OCI-LY3 (cell line): Measurements from ENCODE around the gene PEX10.

ENCODE experiments used
- H2AFZ ChIP-seq: fragments of 200-600, 300-600 bp; shearing (Covaris generic); 2 replicates; pipeline ENCODE4 v1.6.0; 2014; ENCODE audit warnings: antibody characterized with exemption, low read depth, low read length
- H3K27ac ChIP-seq: fragments of 200-600, 300-600 bp; sonication (generic); 2 replicates; pipeline ENCODE4 v1.5.1; 2014; ENCODE audit warnings: mild to moderate bottlenecking, low read length, moderate library complexity, mixed read lengths
- H3K27me3 ChIP-seq: fragments of 200-600, 300-600 bp; sonication (generic); 2 replicates; pipeline ENCODE4 v1.6.1; 2014; ENCODE audit warnings: low read depth, low read length, mixed read lengths
- H3K36me3 ChIP-seq: fragments of 200-600, 300-600 bp; sonication (generic); replicated peaks from 2 replicates; pipeline ENCODE3; 2014; ENCODE audit warnings: low read depth, low read length, mixed read lengths
- H3K4me1 ChIP-seq: fragments of 300-600, 200-600 bp; sonication (generic); 2 replicates; pipeline ENCODE4 v1.6.1; 2014; ENCODE audit warnings: low read length, mixed read lengths
- H3K4me2 ChIP-seq: fragments of 200-600, 300-600 bp; sonication (generic); 2 replicates; pipeline ENCODE4 v1.6.1; 2014; ENCODE audit warnings: low read length, mixed read lengths
- H3K4me3 ChIP-seq: fragments of 300-600, 200-600 bp; sonication (generic); 2 replicates; pipeline ENCODE4 v1.5.1; 2014; ENCODE audit warnings: antibody characterized with exemption, mild to moderate bottlenecking, low read length, moderate library complexity
- H3K79me2 ChIP-seq: fragments of 300-600, 200-600 bp; shearing (Covaris generic); 2 replicates; pipeline ENCODE4 v1.6.1; 2014; ENCODE audit warnings: mild to moderate bottlenecking, low read length, mixed read lengths
- H3K9ac ChIP-seq: fragments of 300-600, 200-600 bp; shearing (Covaris generic); 2 replicates; pipeline ENCODE4 v1.6.0; 2014; ENCODE audit warnings: mild to moderate bottlenecking, low read length, moderate library complexity
- H3K9me3 ChIP-seq: fragments of 200-600, 300-600 bp; shearing (Covaris generic); 2 replicates; pipeline ENCODE4 v1.6.1; 2014; ENCODE audit warnings: low read length, mixed read lengths; ENCODE audit not compliant: insufficient read depth
- H4K20me1 ChIP-seq: fragments of 200-600, 300-600 bp; sonication (generic); 2 replicates; pipeline ENCODE4 v1.6.1; 2016; ENCODE audit warnings: low read length, mixed read lengths; ENCODE audit not compliant: insufficient read depth
- EZH2phosphoT487 ChIP-seq: fragments of 200-600 bp; shearing (Covaris generic); IDR thresholded peaks from 2 replicates; pipeline ENCODE4 v1.6.1; 2018; ENCODE audit warnings: antibody characterized with exemption, mixed run types, low read depth
- TF ChIP-seq, protein P1 (sequence below): fragments of 200-600, 300-600 bp; sonication (generic); IDR thresholded peaks from 2 replicates; pipeline ENCODE4 v1.5.1; 2014; ENCODE audit warnings: antibody characterized with exemption, low read length, low read depth

Gene PEX10

DNA sequence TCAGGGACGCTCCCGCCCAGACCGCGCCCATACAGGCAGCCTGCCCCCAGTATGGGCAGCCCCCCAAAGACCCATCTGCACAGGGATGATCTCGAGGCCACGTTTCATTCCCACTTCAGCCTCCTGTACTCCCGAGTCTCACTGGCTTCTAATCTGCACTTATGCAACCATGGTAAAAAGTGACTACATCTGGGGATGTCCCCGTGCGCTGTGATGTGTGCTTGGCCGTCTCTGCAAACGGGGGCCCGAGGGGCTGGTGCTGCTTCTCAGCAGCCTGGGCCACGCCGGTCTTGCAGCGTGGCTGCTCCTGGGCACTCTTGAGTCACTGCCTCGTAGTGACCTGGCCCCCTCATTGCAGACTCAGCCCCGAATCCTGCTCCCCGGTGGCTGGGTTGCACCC, 46.3 kb upstream of the PEX10 start:
- no peaks in the 10 kb centered on the region for H3K9me3 ChIP-seq
- no peaks in the 10 kb centered on the region for H3K4me1 ChIP-seq
- no peak overlapping the region for H3K4me2 ChIP-seq
- H3K79me2 ChIP-seq, result no peaks in the 10 kb centered on the region
- no peak overlapping the region for H3K27ac ChIP-seq
- no peaks in the 10 kb centered on the region for H4K20me1 ChIP-seq
- H3K27me3 ChIP-seq, result no peaks in the 10 kb centered on the region
- TF ChIP-seq EZH2phosphoT487, result no peak
- TF ChIP-seq, protein P1, sequence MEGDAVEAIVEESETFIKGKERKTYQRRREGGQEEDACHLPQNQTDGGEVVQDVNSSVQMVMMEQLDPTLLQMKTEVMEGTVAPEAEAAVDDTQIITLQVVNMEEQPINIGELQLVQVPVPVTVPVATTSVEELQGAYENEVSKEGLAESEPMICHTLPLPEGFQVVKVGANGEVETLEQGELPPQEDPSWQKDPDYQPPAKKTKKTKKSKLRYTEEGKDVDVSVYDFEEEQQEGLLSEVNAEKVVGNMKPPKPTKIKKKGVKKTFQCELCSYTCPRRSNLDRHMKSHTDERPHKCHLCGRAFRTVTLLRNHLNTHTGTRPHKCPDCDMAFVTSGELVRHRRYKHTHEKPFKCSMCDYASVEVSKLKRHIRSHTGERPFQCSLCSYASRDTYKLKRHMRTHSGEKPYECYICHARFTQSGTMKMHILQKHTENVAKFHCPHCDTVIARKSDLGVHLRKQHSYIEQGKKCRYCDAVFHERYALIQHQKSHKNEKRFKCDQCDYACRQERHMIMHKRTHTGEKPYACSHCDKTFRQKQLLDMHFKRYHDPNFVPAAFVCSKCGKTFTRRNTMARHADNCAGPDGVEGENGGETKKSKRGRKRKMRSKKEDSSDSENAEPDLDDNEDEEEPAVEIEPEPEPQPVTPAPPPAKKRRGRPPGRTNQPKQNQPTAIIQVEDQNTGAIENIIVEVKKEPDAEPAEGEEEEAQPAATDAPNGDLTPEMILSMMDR, result no peak
- no peak overlapping the region for H3K9ac ChIP-seq
- no peak overlapping the region for H3K4me3 ChIP-seq
- no peak overlapping the region for H2AFZ ChIP-seq
- no peaks in the 10 kb centered on the region for H3K36me3 ChIP-seq

DNA sequence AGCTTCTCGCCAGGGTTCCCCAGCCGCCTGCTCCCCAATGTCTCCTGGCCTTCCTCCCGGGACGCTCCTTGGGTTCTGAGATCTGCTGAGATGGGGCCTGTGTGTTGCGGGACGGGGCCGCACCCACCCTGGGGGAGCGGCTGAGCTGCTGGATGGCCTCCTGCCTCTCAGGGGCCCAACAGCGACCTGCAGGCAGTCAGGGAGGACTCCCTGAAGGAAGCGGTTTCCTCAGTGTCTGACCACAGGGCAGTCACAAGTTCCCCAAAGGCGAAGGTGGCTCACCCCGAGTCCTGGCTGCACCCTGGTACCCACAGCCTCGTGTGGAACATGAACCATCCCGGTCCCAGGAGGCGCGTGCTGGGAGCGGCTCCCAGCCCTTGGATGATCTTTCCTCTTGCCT, 45.1 kb upstream of the PEX10 start:
- no peaks in the 10 kb centered on the region for H4K20me1 ChIP-seq
- H3K27ac ChIP-seq, result no peak overlapping the region
- no peaks in the 10 kb centered on the region for H3K36me3 ChIP-seq
- no peak overlapping the region for H3K4me2 ChIP-seq
- no peak overlapping the region for H2AFZ ChIP-seq
- H3K79me2 ChIP-seq, result no peaks in the 10 kb centered on the region
- H3K4me3 ChIP-seq, result no peak overlapping the region
- no peak for TF ChIP-seq EZH2phosphoT487
- TF ChIP-seq, protein P1, result no peak
- no peaks in the 10 kb centered on the region for H3K27me3 ChIP-seq
- no peak overlapping the region for H3K9ac ChIP-seq
- H3K9me3 ChIP-seq, result no peaks in the 10 kb centered on the region
- H3K4me1 ChIP-seq, result no peaks in the 10 kb centered on the region

DNA sequence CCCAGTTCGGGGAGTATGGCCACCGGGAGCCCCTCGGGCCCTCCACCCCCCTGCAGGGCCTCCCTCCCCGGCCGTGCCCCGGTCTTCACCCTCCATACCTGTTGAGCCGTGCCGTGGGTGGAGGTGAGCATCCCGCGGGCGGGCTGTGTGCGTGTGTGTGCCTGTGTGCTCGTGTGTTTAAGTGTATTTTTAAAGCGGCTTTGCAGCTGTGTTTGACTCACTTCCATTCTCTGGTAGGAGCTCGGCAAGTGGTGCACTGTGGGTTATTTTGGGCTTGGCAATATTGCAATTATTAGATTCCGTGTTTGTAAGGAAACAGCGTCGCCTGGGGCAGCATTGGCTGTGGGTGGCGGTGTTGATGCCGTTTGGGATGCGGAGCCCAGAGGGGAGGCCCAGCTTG, 43.4 kb upstream of the PEX10 start:
- Histone ChIP-seq H3K4me3 (no peak overlapping the region), H3K9ac (no peak overlapping the region), H3K4me2 (no peak overlapping the region), H4K20me1 (no peaks in the 10 kb centered on the region), H2AFZ (no peak overlapping the region), H3K9me3 (no peaks in the 10 kb centered on the region), H3K4me1 (no peaks in the 10 kb centered on the region), H3K27me3 (no peaks in the 10 kb centered on the region), H3K36me3 (no peaks in the 10 kb centered on the region), H3K79me2 (no peaks in the 10 kb centered on the region), H3K27ac (no peak overlapping the region)
- no peak for TF ChIP-seq EZH2phosphoT487
- TF ChIP-seq, protein P1, result no peak

DNA sequence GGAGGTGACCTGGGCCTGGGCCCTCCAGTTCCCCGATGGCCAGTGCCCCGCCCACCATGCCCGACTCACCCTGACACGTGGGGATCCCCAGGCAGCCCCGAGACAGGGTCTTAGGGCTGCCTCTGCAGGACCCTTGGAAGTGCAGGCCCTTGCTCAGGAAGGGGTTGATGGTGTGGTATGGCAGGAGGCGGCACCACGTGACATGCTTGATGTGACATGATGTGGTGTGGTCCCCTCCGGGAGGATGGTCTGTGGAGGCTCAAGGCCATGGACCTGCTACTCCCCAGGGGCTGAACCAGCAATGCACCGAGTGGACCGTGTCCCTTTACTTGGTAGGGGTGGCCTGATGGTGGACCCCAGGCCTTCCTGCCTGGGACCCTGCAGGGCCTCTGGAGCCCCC, 41.9 kb upstream of the PEX10 start:
- Histone ChIP-seq H3K27me3 (no peaks in the 10 kb centered on the region), H3K4me2 (no peak overlapping the region), H3K27ac (no peak overlapping the region), H3K79me2 (no peaks in the 10 kb centered on the region), H3K4me3 (no peak overlapping the region), H4K20me1 (no peaks in the 10 kb centered on the region), H3K9ac (no peak overlapping the region), H3K4me1 (no peaks in the 10 kb centered on the region), H3K9me3 (no peaks in the 10 kb centered on the region), H3K36me3 (no peaks in the 10 kb centered on the region), H2AFZ (no peak overlapping the region)
- TF ChIP-seq, protein P1, result no peak
- TF ChIP-seq EZH2phosphoT487, result no peak
